HCT116 (cell line): ENCODE results near the gene ACOT6. TPM values are rescaled to one million over a fixed set of nuclear protein-coding genes. Genes with fewer than 3 reads are reported as not detected.
"Not testable (repeated sequence)": the region's sequence is repeated elsewhere in the genome, so short reads cannot be mapped to it uniquely, and the experiment has no call there.

Source experiments
- ATAC-seq: fragments of 200-7000 bp; cut with Tn5 transposase; 2 replicates; pipeline ENCODE4 v1.9.1; 2020; ENCODE audit warnings: mild to moderate bottlenecking, moderate library complexity
- BruUV-seq: library from RNA; stranded (reverse); fragments of 400-500 nt; replicated peaks from 2 replicates; lab custom pipeline; 2021; lab: Mats Ljungman, UMichigan
- CTCF ChIA-PET: fragments of 300-600 bp; sonication (Branson Sonifier 250); formaldehyde crosslinking; loops from one replicate; lab custom pipeline; 2021; ENCODE audit warnings: antibody characterized with exemption; lab: Charles Lee
- POLR2A ChIA-PET: fragments of 300-600, 350-600 bp; sonication (Branson Sonifier 250); formaldehyde crosslinking; loops from one replicate; lab custom pipeline; 2021; ENCODE audit warnings: antibody characterized with exemption; lab: Charles Lee
- RAD21 ChIA-PET, 2 experiments: fragments of 300-600 bp; sonication (Branson Sonifier 250); formaldehyde crosslinking; loops; one replicate each; lab custom pipeline; 2023; ENCODE audit warnings: low total read pairs in 2 of 2; ENCODE audit not compliant: uncharacterized antibody in 2 of 2, unreplicated experiment in 2 of 2, low non-redundant PET in 1 of 2; lab: Charles Lee
- DNase-seq: peaks from one replicate; pipeline ENCODE4 v3.0.0-alpha.2; 2010; ENCODE audit warnings: low read depth, low spot score
- H2AFZ ChIP-seq: fragments of 200-600 bp; shearing (Covaris generic), sonication (generic); 2 replicates; pipeline ENCODE4 v1.6.1; 2017; ENCODE audit warnings: low read depth, mixed run types, mixed read lengths, antibody characterized with exemption, low read length; ENCODE audit not compliant: poor library complexity, severe bottlenecking
- H3K27ac ChIP-seq: 2 replicates; pipeline ENCODE4 v1.5.1; 2012; ENCODE audit warnings: low read depth, low read length
- H3K27me3 ChIP-seq: fragments of 200-600 bp; sonication (generic); 2 replicates; pipeline ENCODE4 v1.6.1; 2016; ENCODE audit warnings: mixed run types, low read length, mixed read lengths; ENCODE audit not compliant: insufficient read depth
- H3K36me3 ChIP-seq, 2 experiments: fragments of 200-500 bp in 1 of 2; fragments of 200-600 bp in 1 of 2; sonication (Bioruptor generic) in 1 of 2; sonication (generic) in 1 of 2; 2 replicates each; pipeline versions ENCODE4 v1.5.1 to v1.6.1; 2014 to 2016; ENCODE audit warnings: low read length in 2 of 2, inconsistent platforms in 1 of 2, mixed read lengths in 1 of 2, mixed run types in 1 of 2; ENCODE audit not compliant: insufficient read depth in 2 of 2, control insufficient read depth in 1 of 2
- H3K4me1 ChIP-seq, 2 experiments: fragments of 200-600 bp in 1 of 2; sonication (generic) in 1 of 2; 2 replicates each; pipeline versions ENCODE4 v1.5.1 to v1.6.1; 2012 to 2017; ENCODE audit warnings: low read length in 2 of 2, inconsistent platforms in 1 of 2, mild to moderate bottlenecking in 1 of 2, mixed read lengths in 1 of 2, mixed run types in 1 of 2, moderate library complexity in 1 of 2; ENCODE audit not compliant: insufficient read depth in 2 of 2, control insufficient read depth in 1 of 2
- H3K4me2 ChIP-seq: fragments of 200-600 bp; sonication (generic); 2 replicates; pipeline ENCODE4 v1.6.1; 2017; ENCODE audit warnings: mixed run types, low read length, mixed read lengths
- H3K4me3 ChIP-seq, 2 experiments: fragments of 200-600 bp in 1 of 2; sonication (generic) in 1 of 2; replicated peaks in 1 of 2; 2 replicates each; pipeline ENCODE4 v1.5.1; 2011 to 2016; ENCODE audit warnings: low read length in 2 of 2, control low read depth in 1 of 2, low read depth in 1 of 2, mild to moderate bottlenecking in 1 of 2, mixed read lengths in 1 of 2, mixed run types in 1 of 2
- H3K79me2 ChIP-seq: fragments of 200-600 bp; sonication (generic); 2 replicates; pipeline ENCODE4 v1.6.1; 2017; ENCODE audit warnings: mild to moderate bottlenecking, mixed run types, low read length, moderate library complexity, mixed read lengths; ENCODE audit not compliant: insufficient read depth
- H3K9ac ChIP-seq: fragments of 200-600 bp; sonication (generic); 2 replicates; pipeline ENCODE4 v1.6.1; 2016; ENCODE audit warnings: low read length, mixed read lengths
- H3K9me2 ChIP-seq: fragments of 200-600 bp; sonication (generic), shearing (Covaris generic); 2 replicates; pipeline ENCODE4 v1.6.1; 2017; ENCODE audit warnings: mixed run types, mild to moderate bottlenecking, moderate library complexity; ENCODE audit not compliant: insufficient read depth
- H3K9me3 ChIP-seq, 2 experiments: fragments of 200-500 bp in 1 of 2; fragments of 200-600 bp in 1 of 2; sonication (Bioruptor generic) in 1 of 2; sonication (generic) in 1 of 2; 2 replicates each; pipeline ENCODE4 v1.6.1; 2014 to 2017; ENCODE audit warnings: low read length in 2 of 2, mixed read lengths in 2 of 2, inconsistent platforms in 1 of 2, low read depth in 1 of 2, mild to moderate bottlenecking in 1 of 2, mixed run types in 1 of 2, moderate library complexity in 1 of 2; ENCODE audit not compliant: control insufficient read depth in 1 of 2, insufficient read depth in 1 of 2
- H4K20me1 ChIP-seq: fragments of 200-600 bp; sonication (generic), shearing (Covaris generic); 2 replicates; pipeline ENCODE4 v1.6.1; 2017; ENCODE audit warnings: mixed run types, mild to moderate bottlenecking, moderate library complexity; ENCODE audit not compliant: insufficient read depth
- TCF7L2 ChIP-seq: IDR thresholded peaks from 2 replicates; pipeline ENCODE4 v1.7.0; 2011; ENCODE audit warnings: borderline replicate concordance, inconsistent platforms; ENCODE audit not compliant: insufficient read depth, insufficient read length; ENCODE audit errors: extremely low read depth
- intact Hi-C: fragments of 100-400 bp; cut with micrococcal nuclease; formaldehyde crosslinking; loops from 2 replicates; pipeline ENCODE4 v1.10.0; 2022
- total RNA-seq: library from RNA; stranded (reverse); gene quantifications from one replicate; pipeline ENCODE4 v1.2.1, GENCODE V29; 2021; ENCODE audit not compliant: unreplicated experiment

ACOT6 gene
- total RNA-seq, 1 experiment from 2014 or later, result not detected

GRCh38 chr14:73567951-73568885, 44.1 kb upstream of the ACOT6 start:
- ChIA-PET RAD21 (no interaction called here), CTCF (no interaction called here), POLR2A (no interaction called here)
- H3K4me1 ChIP-seq, result no peaks in the 10 kb centered on the region
- no peak overlapping the region for H2AFZ ChIP-seq
- H3K4me3 ChIP-seq, result no peak overlapping the region
- H3K79me2 ChIP-seq, result no peaks in the 10 kb centered on the region
- no peaks in the 10 kb centered on the region for H3K9me2 ChIP-seq
- no peaks in the 10 kb centered on the region for H3K36me3 ChIP-seq
- intact Hi-C loops, result no loop called here
- H3K9ac ChIP-seq, result no peak overlapping the region
- no peak overlapping the region for H3K27ac ChIP-seq
- no peak for ATAC-seq
- H3K27me3 ChIP-seq, result no peaks in the 10 kb centered on the region
- no peak overlapping the region for H3K4me2 ChIP-seq
- TF ChIP-seq TCF7L2, result no peak
- H4K20me1 ChIP-seq, result no peaks in the 10 kb centered on the region
- no peaks in the 10 kb centered on the region for H3K9me3 ChIP-seq
- no peak for DNase-seq
- no TSS peak for BruUV-seq

GRCh38 chr14:73568886-73569184, 43.5 kb upstream of the ACOT6 start:
- H3K27me3 ChIP-seq, intact Hi-C loops: not testable (repeated sequence)

GRCh38 chr14:73569185-73569958, 42.9 kb upstream of the ACOT6 start, which contains the start of gene ACOT2:
Gene ACOT2, plus strand, starts transcription at chr14:73569213. Its CDS starts 28 bp downstream, at chr14:73569241.
- H3K9ac ChIP-seq, intact Hi-C loops, H4K20me1 ChIP-seq, H3K9me3 ChIP-seq, H3K4me3 ChIP-seq, H3K4me1 ChIP-seq, H3K36me3 ChIP-seq, POLR2A ChIA-PET, H3K9me2 ChIP-seq, H3K4me2 ChIP-seq, BruUV-seq, H3K27ac ChIP-seq, DNase-seq, H3K79me2 ChIP-seq, CTCF ChIA-PET, ATAC-seq, RAD21 ChIA-PET, H2AFZ ChIP-seq, H3K27me3 ChIP-seq: not testable (repeated sequence)

More at GRCh38 chr14:73568886-73569184, 43.5 kb upstream of the ACOT6 start:
- BruUV-seq, RAD21 ChIA-PET, POLR2A ChIA-PET, H3K9me3 ChIP-seq, CTCF ChIA-PET, H3K9me2 ChIP-seq, H4K20me1 ChIP-seq, H3K36me3 ChIP-seq, H3K27ac ChIP-seq, H2AFZ ChIP-seq, H3K4me2 ChIP-seq, H3K4me1 ChIP-seq, H3K79me2 ChIP-seq, ATAC-seq, H3K4me3 ChIP-seq, H3K9ac ChIP-seq, DNase-seq: not testable (repeated sequence)
